ENCODE measurements around the gene GATD1.

GRCh38 chr11:791658-792534, 14.6 kb upstream of the GATD1 start:
- TF ChIP-seq CTCF (IDR thresholded peaks at IDR 0.05 in 2 of 3, conservative IDR thresholded peaks at IDR 0.05 in 1 of 3; ENCODE audit: control insufficient read depth in 2 of 3, extremely low read depth in 1 of 3, insufficient read depth in 1 of 3, low read depth in 3 of 3, low read length in 3 of 3) (no peak), POLR2AphosphoS5 (IDR thresholded peaks at IDR 0.05; ENCODE audit: low read length) (no peak), POLR2A (IDR thresholded peaks at IDR 0.05; ENCODE audit: low read depth, low read length) (peak; percentile 22; the same call in 1 of the 2 replicates), NRF1 (conservative IDR thresholded peaks at IDR 0.05; ENCODE audit: low read depth, low read length) (no peak), TAF1 (IDR thresholded peaks at IDR 0.05; ENCODE audit: borderline replicate concordance, low read depth, low read length) (no peak), ZNF622 (IDR thresholded peaks at IDR 0.05) (no peak), BACH1 (IDR thresholded peaks at IDR 0.05; ENCODE audit: borderline replicate concordance) (no peak), NBN (IDR thresholded peaks at IDR 0.05) (no peak), BRCA1 (IDR thresholded peaks at IDR 0.05; ENCODE audit: low read depth, low read length) (no peak), ASH2L (IDR thresholded peaks at IDR 0.05; ENCODE audit: borderline replicate concordance, low read depth) (no peak)
- TF ChIP-seq, protein P1, sequence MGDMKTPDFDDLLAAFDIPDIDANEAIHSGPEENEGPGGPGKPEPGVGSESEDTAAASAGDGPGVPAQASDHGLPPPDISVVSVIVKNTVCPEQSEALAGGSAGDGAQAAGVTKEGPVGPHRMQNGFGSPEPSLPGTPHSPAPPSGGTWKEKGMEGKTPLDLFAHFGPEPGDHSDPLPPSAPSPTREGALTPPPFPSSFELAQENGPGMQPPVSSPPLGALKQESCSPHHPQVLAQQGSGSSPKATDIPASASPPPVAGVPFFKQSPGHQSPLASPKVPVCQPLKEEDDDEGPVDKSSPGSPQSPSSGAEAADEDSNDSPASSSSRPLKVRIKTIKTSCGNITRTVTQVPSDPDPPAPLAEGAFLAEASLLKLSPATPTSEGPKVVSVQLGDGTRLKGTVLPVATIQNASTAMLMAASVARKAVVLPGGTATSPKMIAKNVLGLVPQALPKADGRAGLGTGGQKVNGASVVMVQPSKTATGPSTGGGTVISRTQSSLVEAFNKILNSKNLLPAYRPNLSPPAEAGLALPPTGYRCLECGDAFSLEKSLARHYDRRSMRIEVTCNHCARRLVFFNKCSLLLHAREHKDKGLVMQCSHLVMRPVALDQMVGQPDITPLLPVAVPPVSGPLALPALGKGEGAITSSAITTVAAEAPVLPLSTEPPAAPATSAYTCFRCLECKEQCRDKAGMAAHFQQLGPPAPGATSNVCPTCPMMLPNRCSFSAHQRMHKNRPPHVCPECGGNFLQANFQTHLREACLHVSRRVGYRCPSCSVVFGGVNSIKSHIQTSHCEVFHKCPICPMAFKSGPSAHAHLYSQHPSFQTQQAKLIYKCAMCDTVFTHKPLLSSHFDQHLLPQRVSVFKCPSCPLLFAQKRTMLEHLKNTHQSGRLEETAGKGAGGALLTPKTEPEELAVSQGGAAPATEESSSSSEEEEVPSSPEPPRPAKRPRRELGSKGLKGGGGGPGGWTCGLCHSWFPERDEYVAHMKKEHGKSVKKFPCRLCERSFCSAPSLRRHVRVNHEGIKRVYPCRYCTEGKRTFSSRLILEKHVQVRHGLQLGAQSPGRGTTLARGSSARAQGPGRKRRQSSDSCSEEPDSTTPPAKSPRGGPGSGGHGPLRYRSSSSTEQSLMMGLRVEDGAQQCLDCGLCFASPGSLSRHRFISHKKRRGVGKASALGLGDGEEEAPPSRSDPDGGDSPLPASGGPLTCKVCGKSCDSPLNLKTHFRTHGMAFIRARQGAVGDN (IDR thresholded peaks at IDR 0.05) = no peak
- TF ChIP-seq, protein P2, sequence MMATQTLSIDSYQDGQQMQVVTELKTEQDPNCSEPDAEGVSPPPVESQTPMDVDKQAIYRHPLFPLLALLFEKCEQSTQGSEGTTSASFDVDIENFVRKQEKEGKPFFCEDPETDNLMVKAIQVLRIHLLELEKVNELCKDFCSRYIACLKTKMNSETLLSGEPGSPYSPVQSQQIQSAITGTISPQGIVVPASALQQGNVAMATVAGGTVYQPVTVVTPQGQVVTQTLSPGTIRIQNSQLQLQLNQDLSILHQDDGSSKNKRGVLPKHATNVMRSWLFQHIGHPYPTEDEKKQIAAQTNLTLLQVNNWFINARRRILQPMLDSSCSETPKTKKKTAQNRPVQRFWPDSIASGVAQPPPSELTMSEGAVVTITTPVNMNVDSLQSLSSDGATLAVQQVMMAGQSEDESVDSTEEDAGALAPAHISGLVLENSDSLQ (IDR thresholded peaks at IDR 0.05) = no peak
- TF ChIP-seq, protein P3, sequence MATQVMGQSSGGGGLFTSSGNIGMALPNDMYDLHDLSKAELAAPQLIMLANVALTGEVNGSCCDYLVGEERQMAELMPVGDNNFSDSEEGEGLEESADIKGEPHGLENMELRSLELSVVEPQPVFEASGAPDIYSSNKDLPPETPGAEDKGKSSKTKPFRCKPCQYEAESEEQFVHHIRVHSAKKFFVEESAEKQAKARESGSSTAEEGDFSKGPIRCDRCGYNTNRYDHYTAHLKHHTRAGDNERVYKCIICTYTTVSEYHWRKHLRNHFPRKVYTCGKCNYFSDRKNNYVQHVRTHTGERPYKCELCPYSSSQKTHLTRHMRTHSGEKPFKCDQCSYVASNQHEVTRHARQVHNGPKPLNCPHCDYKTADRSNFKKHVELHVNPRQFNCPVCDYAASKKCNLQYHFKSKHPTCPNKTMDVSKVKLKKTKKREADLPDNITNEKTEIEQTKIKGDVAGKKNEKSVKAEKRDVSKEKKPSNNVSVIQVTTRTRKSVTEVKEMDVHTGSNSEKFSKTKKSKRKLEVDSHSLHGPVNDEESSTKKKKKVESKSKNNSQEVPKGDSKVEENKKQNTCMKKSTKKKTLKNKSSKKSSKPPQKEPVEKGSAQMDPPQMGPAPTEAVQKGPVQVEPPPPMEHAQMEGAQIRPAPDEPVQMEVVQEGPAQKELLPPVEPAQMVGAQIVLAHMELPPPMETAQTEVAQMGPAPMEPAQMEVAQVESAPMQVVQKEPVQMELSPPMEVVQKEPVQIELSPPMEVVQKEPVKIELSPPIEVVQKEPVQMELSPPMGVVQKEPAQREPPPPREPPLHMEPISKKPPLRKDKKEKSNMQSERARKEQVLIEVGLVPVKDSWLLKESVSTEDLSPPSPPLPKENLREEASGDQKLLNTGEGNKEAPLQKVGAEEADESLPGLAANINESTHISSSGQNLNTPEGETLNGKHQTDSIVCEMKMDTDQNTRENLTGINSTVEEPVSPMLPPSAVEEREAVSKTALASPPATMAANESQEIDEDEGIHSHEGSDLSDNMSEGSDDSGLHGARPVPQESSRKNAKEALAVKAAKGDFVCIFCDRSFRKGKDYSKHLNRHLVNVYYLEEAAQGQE (IDR thresholded peaks at IDR 0.05; ENCODE audit: low read depth, low read length) = no peak

Data from GM12878 (cell line).